IMR-90 (cell line): Measurements from ENCODE around the gene NXPE2. TPM values are rescaled to one million over a fixed set of nuclear protein-coding genes. Genes with fewer than 3 reads are reported as not detected.

Experiments used
- ATAC-seq: fragments of 200-7000 bp; cut with Tn5 transposase; 2 replicates; pipeline ENCODE4 v1.9.1; 2020; ENCODE audit warnings: low read depth, mild to moderate bottlenecking, moderate library complexity
- BruUV-seq: library from RNA; stranded (reverse); fragments of 400-500 nt; replicated peaks from 2 replicates; lab custom pipeline; 2021; lab: Mats Ljungman, UMichigan
- CTCF ChIA-PET: fragments of 300-600 bp; formaldehyde crosslinking; extraction: SDS; loops from one replicate; lab custom pipeline; 2021; ENCODE audit warnings: antibody characterized with exemption; lab: Yijun Ruan, JAX
- POLR2A ChIA-PET: fragments of 300-600 bp; sonication (Branson Sonifier 250); formaldehyde crosslinking; loops from one replicate; lab custom pipeline; 2022; ENCODE audit warnings: antibody characterized with exemption; ENCODE audit not compliant: unreplicated experiment; lab: Charles Lee
- DNase-seq: peaks from one replicate; pipeline ENCODE4 v3.0.0; 2013
- H2AFZ ChIP-seq: replicated peaks from 2 replicates; pipeline ENCODE3; 2013; ENCODE audit warnings: low read length, mild to moderate bottlenecking; ENCODE audit not compliant: poor library complexity
- H2AK5ac ChIP-seq: 2 replicates; pipeline ENCODE4 v1.6.1; 2013; ENCODE audit warnings: low read depth, low read length, inconsistent platforms
- H2AK9ac ChIP-seq: replicated peaks from 2 replicates; pipeline ENCODE3; 2013; ENCODE audit warnings: mild to moderate bottlenecking, low read depth, low read length, moderate library complexity; ENCODE audit not compliant: poor library complexity
- H2BK120ac ChIP-seq: 2 replicates; pipeline ENCODE4 v1.6.1; 2013; ENCODE audit warnings: low read depth, low read length, inconsistent platforms
- H2BK15ac ChIP-seq: 3 replicates; pipeline ENCODE4 v1.6.1; 2013; ENCODE audit warnings: low read depth, low read length, inconsistent platforms
- H2BK20ac ChIP-seq: 2 replicates; pipeline ENCODE4 v1.6.1; 2013; ENCODE audit warnings: low read depth, mild to moderate bottlenecking, inconsistent platforms, low read length, moderate library complexity
- H2BK5ac ChIP-seq: 2 replicates; pipeline ENCODE4 v1.6.1; 2013; ENCODE audit warnings: mild to moderate bottlenecking, low read depth, low read length, inconsistent platforms; ENCODE audit not compliant: poor library complexity, severe bottlenecking
- H3K14ac ChIP-seq: replicated peaks from 2 replicates; pipeline ENCODE4 v1.6.1; 2013; ENCODE audit warnings: low read depth, low read length, inconsistent platforms
- H3K18ac ChIP-seq: 2 replicates; pipeline ENCODE4 v1.6.1; 2013; ENCODE audit warnings: low read depth, low read length, control low read depth
- H3K23ac ChIP-seq: 2 replicates; pipeline ENCODE4 v1.6.1; 2013; ENCODE audit warnings: low read depth, low read length, inconsistent platforms
- H3K27ac ChIP-seq: 2 replicates; pipeline ENCODE4 v1.5.1; 2013; ENCODE audit warnings: mild to moderate bottlenecking, control low read depth, low read length; ENCODE audit not compliant: insufficient read depth
- H3K27me3 ChIP-seq: 2 replicates; pipeline ENCODE4 v1.6.1; 2013; ENCODE audit warnings: low read length; ENCODE audit not compliant: control insufficient read depth, insufficient read depth
- H3K36me3 ChIP-seq: 2 replicates; pipeline ENCODE4 v1.6.1; 2013; ENCODE audit warnings: low read length, mixed read lengths; ENCODE audit not compliant: control insufficient read depth, insufficient read depth
- H3K4ac ChIP-seq: 2 replicates; pipeline ENCODE4 v1.6.1; 2013; ENCODE audit warnings: low read depth, low read length, inconsistent platforms
- H3K4me1 ChIP-seq: 2 replicates; pipeline ENCODE4 v1.6.1; 2013; ENCODE audit warnings: low read length, mixed read lengths; ENCODE audit not compliant: control insufficient read depth, insufficient read depth
- H3K4me2 ChIP-seq: 2 replicates; pipeline ENCODE4 v1.6.1; 2013; ENCODE audit warnings: low read depth, mild to moderate bottlenecking, control low read depth, low read length, moderate library complexity
- H3K4me3 ChIP-seq: 2 replicates; pipeline ENCODE4 v1.5.1; 2013; ENCODE audit warnings: low read depth, mild to moderate bottlenecking, control low read depth, low read length, moderate library complexity; ENCODE audit not compliant: insufficient read depth
- H3K56ac ChIP-seq: 2 replicates; pipeline ENCODE4 v1.6.1; 2013; ENCODE audit warnings: low read length, inconsistent platforms; ENCODE audit not compliant: insufficient read depth; ENCODE audit errors: extremely low read depth
- H3K79me1 ChIP-seq, 2 experiments: 2 replicates each; pipeline ENCODE4 v1.6.1; 2013; ENCODE audit warnings: low read length in 2 of 2, inconsistent platforms in 1 of 2, low read depth in 1 of 2
- H3K9ac ChIP-seq: 2 replicates; pipeline ENCODE4 v1.6.1; 2013; ENCODE audit warnings: low read depth, low read length, control low read depth
- H3K9me1 ChIP-seq: 2 replicates; pipeline ENCODE4 v1.6.1; 2013; ENCODE audit warnings: low read length, inconsistent platforms; ENCODE audit not compliant: insufficient read depth
- H3K9me3 ChIP-seq: 2 replicates; pipeline ENCODE4 v1.6.1; 2013; ENCODE audit warnings: low read length; ENCODE audit not compliant: control insufficient read depth, insufficient read depth
- H4K20me1 ChIP-seq: 2 replicates; pipeline ENCODE4 v1.6.1; 2013; ENCODE audit warnings: low read length, inconsistent platforms; ENCODE audit not compliant: insufficient read depth
- H4K5ac ChIP-seq: 2 replicates; pipeline ENCODE4 v1.6.1; 2013; ENCODE audit warnings: mild to moderate bottlenecking, low read depth, low read length, control low read depth
- H4K8ac ChIP-seq, 2 experiments: 2 replicates each; pipeline ENCODE4 v1.6.1; 2013; ENCODE audit warnings: low read depth in 2 of 2, low read length in 2 of 2, control low read depth in 1 of 2, inconsistent platforms in 1 of 2
- H4K91ac ChIP-seq: 2 replicates; pipeline ENCODE4 v1.6.1; 2013; ENCODE audit warnings: low read depth, low read length, inconsistent platforms; ENCODE audit not compliant: insufficient read depth
- CHD1 ChIP-seq: IDR thresholded peaks from 2 replicates; pipeline ENCODE4 v1.6.1; 2012; ENCODE audit warnings: low read depth, low read length, improper control_type of control experiment
- MXI1 ChIP-seq: IDR thresholded peaks from 2 replicates; pipeline ENCODE4 v1.6.1; 2012; ENCODE audit warnings: low read depth, mild to moderate bottlenecking, low read length, moderate library complexity, borderline replicate concordance
- SMC3 ChIP-seq: fragments of 150-350 bp; IDR thresholded peaks from 2 replicates; pipeline ENCODE4 v1.6.1; 2016; ENCODE audit warnings: low read depth, mild to moderate bottlenecking, antibody characterized with exemption, low read length, moderate library complexity
- WGBS, 2 experiments: methylation state at CpG; one replicate each; pipeline versions ENCODE4 v1.1.5 to v1.1.7; 2013; ENCODE audit warnings: missing lambda C conversion rate in 2 of 2; ENCODE audit not compliant: insufficient read length in 1 of 2; ENCODE audit errors: extremely low coverage in 2 of 2; 5-methylcytosine and 5-hydroxymethylcytosine counted together
- dilution Hi-C: fragments of 300-500 bp; cut with HindIII; formaldehyde crosslinking; loops from one replicate; pipeline ENCODE4 v1.14.3; 2018; ENCODE audit warnings: low sequenced_read_pairs; ENCODE audit not compliant: unreplicated experiment
- in situ Hi-C: fragments of 300-500 bp; cut with MboI; formaldehyde crosslinking; loops from 3 replicates; pipeline ENCODE4 v1.14.3; 2019; ENCODE audit warnings: low sequenced_read_pairs, inconsistent platforms, mixed read lengths
- intact Hi-C: fragments of 100-400 bp; cut with micrococcal nuclease; formaldehyde crosslinking; loops from 2 replicates; pipeline ENCODE4 v1.10.0; 2022
- polyA plus RNA-seq, 3 experiments: library from polyadenylated mRNA; depleted of rRNA; stranded (reverse); fragments of >200 nt; gene quantifications; 2 replicates each; pipeline ENCODE4 v1.2.3, GENCODE V29; 2012; ENCODE audit warnings: low replicate concordance in 1 of 3
- total RNA-seq: library from RNA; depleted of rRNA; stranded (reverse); fragments of >200 nt; gene quantifications from 2 replicates; pipeline ENCODE4 v1.2.3, GENCODE V29; 2012

Gene NXPE2
- total and polyA plus RNA-seq, 2 of the 4 experiments (the other 2 are of a cell fraction) = not detected

GRCh38 chr11:114713756-114714155 is 35.4 kb downstream of the NXPE2 start:
- no peak overlapping the region for H4K5ac ChIP-seq
- no peak overlapping the region for H3K56ac ChIP-seq
- H3K4ac ChIP-seq = no peak overlapping the region
- TF ChIP-seq MXI1 (no peak), CHD1 (no peak), SMC3 (no peak)
- no peaks in the 10 kb centered on the region for H3K36me3 ChIP-seq
- no peak for ATAC-seq
- POLR2A ChIA-PET = no interaction called here
- H2BK15ac ChIP-seq = no peak overlapping the region
- no peak overlapping the region for H2BK20ac ChIP-seq
- no peaks in the 10 kb centered on the region for H3K9me1 ChIP-seq
- H3K79me1 ChIP-seq = no peaks in the 10 kb centered on the region
- no peak overlapping the region for H4K8ac ChIP-seq
- no peak overlapping the region for H2AK5ac ChIP-seq
- intact Hi-C loops = no loop called here
- no peak overlapping the region for H3K9ac ChIP-seq
- H3K4me3 ChIP-seq = no peak overlapping the region
- no peak overlapping the region for H2AFZ ChIP-seq
- no peak overlapping the region for H3K4me2 ChIP-seq
- in situ Hi-C loops = no loop called here
- no peak overlapping the region for H4K91ac ChIP-seq
- H3K9me3 ChIP-seq = no peaks in the 10 kb centered on the region
- no CpG with 5 or more reads among the region's 2 CpGs for WGBS, 2 experiments
- H3K18ac ChIP-seq = no peak overlapping the region
- H3K23ac ChIP-seq = no peak overlapping the region
- no peaks in the 10 kb centered on the region for H3K4me1 ChIP-seq
- BruUV-seq = no TSS peak
- H3K27ac ChIP-seq = no peak overlapping the region
- no peak overlapping the region for H2BK120ac ChIP-seq
- no peak for DNase-seq
- CTCF ChIA-PET = no interaction called here
- no peak overlapping the region for H2BK5ac ChIP-seq
- no peak overlapping the region for H2AK9ac ChIP-seq
- no peaks in the 10 kb centered on the region for H3K27me3 ChIP-seq
- no peak overlapping the region for H3K14ac ChIP-seq
- dilution Hi-C loops = no loop called here
- H4K20me1 ChIP-seq = no peaks in the 10 kb centered on the region
